GM21825 (cell line): Measurements from ENCODE around the gene OCA2.

Source experiments
- ATAC-seq: cut with Tn5 transposase; IDR thresholded peaks from one replicate; pipeline ENCODE4 v1.9.1; 2021; ENCODE audit warnings: mild to moderate bottlenecking, moderate library complexity; ENCODE audit not compliant: unreplicated experiment

The OCA2 gene

DNA sequence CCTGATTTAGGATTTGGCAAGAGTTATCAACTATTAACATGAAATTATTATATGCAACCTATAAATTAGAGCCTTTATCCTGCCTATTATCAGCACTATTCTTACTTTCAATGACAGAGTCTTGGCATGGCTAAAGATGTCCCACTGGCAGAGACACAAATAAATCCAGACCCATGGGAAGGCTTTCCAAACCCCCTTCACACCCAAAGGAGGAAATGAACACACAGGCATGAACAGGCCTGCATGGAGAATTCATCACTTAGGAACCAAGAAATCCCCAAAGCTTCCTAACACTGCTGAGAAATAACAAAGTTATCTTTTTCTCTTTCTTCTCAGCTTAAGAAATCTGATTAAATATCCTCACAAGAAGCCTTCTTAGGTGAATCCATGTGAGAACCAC, 213.9 kb downstream of the OCA2 start:
- no peak for ATAC-seq

DNA sequence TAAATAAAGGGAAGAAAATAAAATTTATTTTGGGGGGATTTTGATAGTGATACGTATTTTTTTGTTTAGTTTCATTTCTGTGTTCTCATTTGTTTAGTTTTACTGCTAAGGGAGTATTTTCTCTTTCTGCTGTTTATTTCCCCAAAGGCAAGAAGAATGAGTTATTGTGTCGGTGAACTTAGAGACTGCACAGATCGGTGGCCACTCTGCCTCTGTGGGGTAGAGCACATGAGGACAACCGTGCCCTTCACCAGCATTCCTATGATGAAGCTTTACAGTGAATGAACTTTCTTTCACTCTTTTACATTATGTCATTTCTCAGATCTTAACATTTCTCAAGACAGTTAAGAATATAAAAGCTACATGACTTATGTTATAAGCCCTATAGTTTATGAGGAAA, 214.4 kb downstream of the OCA2 start:
- ATAC-seq: no peak

DNA sequence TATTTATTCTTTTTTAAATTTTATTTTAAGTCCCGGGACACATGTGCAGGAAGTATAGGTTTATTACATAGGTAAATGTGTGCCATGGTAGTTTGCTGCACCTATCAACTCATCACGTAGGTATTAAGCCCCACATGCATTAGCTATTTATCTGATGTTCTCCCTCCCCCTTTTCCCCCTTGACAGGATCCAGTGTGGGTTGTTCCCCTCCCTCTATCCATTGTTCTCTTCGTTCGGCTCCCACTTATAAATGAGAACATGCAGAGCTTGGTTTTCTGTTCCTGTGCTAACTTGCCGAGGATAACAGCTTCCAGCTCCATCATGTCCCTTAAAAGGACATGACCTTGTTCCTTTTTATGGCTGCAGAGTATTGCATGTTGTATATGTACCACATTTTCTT, 220.3 kb downstream of the OCA2 start:
- ATAC-seq: no peak

DNA sequence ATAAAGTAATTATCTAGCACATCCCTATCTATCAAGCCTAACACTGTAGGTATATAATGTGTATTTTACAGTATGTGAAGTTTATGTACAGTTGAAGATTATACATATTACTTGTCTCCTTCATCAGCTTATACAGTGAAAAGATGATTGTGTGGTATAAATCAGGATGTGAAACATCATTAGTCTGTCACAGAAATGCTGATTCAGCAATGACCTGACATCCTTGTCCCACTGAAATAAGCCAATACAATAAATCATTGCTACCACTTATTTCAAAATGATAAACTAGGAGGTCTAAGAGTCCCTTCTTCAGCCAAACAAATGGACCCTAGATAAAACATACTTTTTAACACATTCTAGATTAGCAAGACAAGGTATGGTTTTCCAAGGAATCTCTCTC, 225.3 kb downstream of the OCA2 start:
- no peak for ATAC-seq

DNA sequence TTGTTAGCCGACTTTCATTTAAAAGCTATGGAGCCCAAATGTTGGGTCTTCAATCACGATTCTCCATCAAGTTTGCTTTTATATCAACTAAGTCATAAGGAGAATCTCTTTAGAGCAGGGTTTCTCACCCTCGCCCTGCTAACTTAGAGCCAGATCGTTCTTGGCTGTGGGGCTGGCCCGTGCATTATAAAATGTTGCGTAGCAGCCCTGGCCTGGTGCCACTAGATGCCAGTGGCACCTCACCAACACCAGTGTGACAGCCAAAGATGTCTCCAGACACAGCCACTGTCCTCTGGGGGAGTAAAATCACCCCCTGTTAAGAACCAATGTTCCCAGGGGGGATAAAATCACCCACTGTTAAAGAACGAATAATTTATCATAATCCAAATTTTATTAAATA, 226.1 kb downstream of the OCA2 start:
- ATAC-seq: no peak

DNA sequence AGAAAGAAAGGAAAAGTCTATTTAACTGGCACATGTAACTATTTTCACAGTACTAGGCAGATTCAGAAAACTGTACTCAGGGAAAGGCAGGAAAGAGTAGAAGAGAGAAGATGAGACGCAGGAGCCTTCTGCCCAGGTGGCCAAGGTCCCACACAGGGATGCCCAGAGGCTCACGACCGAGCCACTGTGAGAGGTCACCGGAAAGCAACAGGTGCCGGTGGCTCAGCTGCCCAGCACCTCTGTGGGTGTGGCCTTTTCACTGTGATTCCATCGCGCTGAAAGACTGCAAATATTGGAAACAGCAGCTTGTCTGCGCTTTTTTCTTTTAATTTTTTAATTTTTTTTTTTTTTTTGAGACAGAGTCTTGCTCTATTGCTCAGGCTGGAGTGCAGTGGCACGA, 226.8 kb downstream of the OCA2 start:
- no peak for ATAC-seq

DNA sequence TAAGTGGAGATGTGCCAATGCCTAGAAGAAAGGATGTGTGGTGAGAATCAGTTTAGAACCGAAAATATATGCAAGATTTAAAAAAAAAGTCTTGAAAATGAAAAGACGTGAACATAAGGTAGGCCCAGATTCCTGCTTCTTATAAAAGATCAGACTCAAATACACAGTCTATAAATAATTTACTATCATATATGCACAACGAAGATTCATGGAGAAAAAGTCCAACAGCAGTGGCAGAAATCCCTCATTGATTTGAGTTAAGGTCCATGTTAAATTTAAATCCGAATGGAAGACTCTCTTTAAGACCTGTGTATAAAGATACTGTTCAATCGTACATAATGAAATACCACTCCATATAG, 227.2 kb downstream of the OCA2 start:
- no peak for ATAC-seq

DNA sequence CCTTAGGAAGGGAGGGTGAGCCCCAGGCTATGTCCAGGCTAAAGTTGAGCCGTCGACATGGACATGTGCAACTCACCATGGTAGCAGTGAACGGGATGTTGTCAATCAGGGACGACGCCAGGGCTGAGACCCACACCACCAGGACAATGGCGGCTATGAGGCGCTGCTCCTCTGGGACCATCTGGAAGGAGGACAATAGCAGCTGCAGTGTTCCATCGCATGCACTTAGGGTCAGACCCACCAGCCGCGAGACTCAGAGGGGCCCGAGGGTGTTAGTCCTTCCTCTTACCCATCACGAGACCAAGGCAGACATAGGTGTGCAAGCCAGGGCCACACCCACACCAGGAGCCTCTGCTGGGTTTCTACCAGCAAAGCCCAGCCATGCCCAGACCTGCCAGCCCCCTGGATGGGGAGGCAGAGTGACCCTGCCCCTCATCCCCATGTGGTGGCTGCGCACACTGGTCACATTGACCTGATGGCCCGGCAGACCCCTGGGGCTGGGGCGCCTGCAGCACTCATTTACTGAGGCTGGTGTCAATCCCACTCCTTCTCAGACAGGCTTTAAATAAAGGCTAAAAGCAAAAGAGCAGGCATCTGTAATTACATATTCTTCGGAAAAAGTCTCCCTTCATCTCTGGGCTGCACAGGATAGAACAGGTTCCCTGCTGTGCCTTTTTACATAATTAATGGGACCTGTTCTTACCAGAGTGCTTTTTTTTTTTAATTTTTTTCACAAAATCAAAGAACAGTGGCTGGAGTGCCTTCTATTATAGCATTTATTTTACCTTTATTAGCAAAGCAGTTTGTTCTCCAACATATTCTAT, 227.8 kb downstream of the OCA2 start:
- no peak for ATAC-seq

DNA sequence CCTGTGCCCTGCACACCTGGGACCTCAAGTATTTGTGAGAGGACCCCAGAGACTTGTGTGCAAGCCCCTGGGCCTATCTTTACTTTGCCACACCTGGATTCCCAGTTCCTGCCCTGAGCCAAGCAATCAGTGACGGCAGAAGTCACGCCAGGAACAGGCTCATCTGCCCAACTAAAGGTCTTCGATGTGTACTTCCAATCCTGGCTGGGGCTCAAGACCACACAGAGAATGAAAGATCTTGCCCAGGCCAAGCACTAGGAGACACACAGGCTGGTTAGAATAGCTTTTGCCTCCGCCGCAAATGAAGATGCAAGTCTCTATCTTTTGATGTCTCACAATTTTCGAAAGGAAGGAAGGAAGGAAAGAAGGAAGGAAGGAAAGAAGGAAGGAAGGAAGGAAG, 228.8 kb downstream of the OCA2 start:
- no peak for ATAC-seq

DNA sequence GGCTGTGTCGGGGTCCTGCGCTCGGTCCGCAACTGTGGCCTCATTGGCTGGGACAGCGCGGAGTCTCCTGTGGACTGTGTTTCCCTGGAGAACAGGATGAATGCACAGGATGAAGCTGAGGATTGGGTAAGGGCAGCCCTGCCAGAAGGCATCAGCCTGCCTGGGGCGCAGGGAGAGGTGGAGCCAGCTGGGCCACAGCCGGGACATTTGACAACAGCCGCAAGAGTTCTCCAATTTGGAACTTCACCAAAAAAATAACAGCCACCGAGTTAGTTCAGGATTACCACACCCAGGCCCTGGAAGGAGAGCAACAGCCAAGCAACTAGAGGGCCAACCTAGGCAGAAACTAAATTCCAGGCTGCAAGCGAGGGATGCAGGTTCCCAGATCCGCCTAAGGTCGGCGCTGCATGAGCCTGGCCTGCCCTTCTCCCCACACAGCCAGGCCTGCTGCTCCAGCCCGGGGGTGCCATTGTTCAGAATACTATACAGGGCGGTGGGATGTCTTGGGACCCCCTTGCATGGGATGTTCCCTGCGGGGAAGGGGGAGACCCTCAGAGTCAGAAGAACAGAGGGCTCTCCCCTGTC, 229.3 kb downstream of the OCA2 start:
- no peak for ATAC-seq

DNA sequence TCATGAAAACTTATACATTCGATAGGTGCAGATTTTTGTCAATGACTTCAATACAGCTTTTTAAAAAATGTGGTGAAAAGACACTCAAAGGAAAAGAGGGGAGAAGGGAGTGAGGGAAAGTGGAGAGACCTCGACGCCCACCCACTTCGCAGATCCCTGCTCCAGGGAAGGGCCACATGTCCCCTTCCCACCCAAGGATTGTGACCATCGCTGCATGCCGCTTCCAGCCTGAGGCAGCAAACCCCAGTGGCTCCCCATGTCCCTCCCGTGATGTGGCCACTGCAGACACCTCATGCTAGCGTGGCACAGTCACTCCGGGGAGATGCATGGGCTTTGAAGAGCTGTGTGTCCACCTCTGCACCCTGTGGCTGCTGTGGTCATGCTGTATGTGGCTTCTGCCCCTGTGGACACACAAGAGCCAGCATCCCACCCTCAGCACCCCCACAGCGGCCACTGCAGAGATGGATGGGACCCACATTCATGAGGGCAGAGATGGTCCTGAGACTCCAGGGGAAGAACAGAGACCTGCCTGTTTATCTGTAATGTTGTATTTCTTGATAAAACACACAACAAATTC, 230.2 kb downstream of the OCA2 start:
- ATAC-seq: no peak

DNA sequence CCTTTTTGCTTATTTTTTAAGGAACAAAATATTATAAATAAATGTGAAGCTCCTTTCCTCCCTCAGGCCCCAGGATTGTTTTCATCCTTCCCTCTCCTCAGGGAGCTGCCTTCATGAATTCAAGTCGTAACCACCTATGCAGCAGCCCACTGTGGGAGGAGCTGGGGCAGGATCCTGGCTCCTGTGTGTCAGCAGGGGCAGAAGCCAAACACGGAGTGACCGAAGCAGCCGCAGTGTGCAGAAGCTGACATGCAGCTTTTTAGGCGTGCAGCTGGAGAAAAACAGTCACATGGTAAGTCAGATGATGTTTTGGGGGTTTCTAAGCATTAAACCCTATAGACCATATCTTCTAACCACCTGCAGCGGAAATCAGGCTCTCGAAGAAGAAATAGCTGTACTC, 231.3 kb downstream of the OCA2 start:
- ATAC-seq: no peak

DNA sequence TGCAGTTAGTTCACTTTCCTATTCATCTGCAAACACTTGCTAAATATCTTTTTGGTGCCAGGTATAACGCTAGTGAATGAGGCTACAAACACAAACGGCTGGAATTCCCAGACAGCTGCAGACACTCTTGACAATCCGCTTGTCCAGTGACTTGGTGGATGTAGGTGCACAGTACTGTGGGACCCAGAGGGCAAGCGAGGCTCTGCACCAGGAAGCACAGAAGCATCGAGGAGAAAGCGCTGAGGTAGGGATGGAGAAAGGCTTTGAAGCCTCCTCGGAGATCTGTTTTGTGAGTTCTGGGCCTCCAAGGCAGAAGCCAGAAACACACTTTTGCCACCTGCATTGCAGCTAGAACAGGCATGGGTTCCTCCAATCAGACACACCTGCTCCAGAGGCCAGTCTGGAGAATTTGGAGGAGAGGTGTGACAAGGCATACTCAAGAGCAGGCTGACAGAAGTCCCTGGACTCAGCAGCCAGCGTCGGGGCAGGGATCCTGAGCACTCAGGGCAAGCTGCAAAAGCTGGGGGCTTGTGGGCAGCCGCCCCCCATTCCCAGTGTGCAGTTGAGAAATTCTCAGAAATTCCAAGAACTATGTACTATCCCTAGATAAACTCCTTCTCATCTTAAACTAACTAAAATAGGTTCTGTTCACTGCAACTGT, 232.5 kb downstream of the OCA2 start:
- ATAC-seq: no peak

DNA sequence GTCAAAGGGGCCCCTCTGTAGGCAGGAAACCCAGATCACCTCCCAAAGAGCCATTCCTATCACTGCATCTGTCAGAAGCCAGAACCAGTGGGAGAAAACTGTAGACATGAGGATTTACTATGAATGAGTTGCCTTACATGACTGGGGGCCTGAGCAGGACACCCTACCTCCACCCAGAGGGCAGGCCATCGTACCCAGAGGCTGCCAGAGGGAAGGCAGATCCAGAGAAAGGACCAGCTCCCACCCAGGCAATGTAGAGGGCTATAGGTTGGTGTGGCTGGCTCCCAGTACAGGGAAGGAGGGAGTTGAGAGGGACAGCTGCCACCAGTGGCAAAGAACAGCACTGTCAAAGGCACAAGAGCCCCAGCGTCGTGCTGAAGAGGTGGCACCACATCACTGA, 233.2 kb downstream of the OCA2 start:
- no peak for ATAC-seq

DNA sequence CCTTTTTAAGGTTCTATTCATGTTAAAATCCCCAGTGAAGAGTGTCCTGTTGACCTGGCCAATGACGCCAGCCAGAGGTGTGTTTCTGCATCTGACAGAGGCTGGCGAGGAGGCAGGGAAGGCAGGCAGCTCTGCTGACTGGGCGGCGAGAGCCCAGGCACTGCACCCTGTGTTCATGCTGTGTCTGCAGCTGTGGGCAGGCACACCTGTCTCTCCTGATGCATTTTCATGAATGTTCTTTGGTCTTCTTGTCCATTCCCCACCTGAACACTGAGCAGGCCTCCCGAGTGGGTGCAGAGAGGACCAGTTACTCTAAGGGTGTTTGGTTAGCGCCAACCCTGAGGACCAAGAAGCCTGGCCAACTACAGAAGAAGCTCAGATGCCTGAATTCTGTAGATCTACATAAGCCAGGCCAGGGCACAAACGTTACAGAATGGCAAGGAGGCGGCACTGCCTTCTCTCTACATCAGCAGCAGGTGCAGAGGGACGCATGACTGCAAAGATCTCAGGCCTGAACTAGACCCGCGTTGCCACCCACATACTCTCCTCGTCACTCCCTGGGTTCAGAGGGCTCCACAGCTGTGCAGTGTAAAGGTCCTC, 233.7 kb downstream of the OCA2 start:
- no peak for ATAC-seq

DNA sequence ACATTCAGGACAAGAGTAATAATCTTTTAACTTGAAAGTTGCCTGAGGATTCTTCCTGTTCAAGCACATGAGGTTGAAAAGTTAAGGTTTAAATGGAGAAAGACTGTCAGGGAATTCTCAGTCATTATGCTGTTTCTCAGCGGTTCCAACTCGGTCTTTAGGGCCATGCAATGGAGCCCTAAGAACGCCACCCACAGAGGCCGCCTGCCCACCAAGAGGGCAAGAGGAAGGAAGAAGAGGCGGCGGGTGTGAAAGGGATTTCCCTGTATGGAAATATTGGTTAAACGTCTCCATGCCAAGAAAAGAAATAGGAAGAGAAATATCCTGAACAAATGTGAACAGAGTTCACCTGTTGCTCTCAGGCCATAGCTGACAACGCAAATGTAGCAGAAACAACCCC, 234.4 kb downstream of the OCA2 start:
- ATAC-seq: no peak

DNA sequence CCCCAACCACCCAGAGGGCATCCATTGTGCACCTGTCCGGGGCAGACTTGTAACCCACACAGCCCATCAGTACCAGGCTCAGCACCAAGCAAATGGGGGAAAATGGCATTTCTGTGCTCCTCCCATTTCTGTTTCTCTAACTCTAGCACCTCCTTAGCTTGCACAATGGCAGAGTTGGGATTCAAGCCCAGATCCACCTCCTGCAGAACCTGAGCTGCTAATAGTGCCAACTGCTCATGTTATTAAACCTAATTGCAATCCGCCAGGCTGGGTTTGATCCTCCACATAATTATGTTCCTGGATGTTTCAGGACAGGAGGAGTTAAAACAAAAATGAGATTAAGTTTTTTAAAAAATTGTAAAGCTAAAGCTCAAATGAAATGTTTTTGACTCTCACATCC, 235.0 kb downstream of the OCA2 start:
- no peak for ATAC-seq

DNA sequence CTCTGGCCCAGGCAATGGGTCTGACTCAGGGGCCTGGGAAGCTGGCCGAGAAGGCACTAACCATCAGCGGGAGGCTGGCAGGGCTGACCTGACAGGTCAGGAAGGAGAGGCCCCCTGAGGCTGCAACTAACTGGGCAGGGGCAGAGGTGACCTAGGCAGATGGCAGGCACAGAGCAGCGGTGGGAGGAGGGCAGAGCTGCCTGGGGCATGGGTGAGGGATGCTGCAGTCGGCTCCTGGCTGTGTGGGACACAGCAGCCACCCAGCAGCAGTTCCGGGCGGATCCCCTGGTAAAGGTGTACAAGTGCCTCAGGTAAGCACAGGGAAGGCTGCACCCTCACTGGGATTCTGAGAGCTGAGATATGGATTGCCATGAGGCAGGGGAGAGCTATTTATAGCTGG, 236.1 kb downstream of the OCA2 start:
- ATAC-seq: no peak

DNA sequence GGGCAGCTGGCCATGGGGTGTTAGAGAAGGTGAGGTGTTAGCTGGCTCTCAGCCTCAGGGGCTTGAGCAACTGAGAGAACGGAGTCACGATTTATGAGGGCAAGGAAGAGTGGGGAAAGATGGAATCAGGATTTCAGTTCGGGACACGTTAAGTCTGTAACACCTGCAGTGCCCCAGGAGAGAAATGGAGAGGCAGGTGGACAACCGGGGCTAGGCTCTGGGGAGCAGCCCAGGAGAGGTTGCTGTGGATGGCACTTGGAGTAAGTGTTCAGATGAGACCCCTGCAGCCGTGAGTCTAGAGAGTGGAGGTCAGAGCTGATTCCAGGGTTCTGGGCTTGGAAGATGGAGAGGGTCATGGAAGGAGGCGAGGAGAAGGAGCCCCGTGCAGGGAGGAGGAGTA, 237.9 kb downstream of the OCA2 start:
- ATAC-seq: no peak

DNA sequence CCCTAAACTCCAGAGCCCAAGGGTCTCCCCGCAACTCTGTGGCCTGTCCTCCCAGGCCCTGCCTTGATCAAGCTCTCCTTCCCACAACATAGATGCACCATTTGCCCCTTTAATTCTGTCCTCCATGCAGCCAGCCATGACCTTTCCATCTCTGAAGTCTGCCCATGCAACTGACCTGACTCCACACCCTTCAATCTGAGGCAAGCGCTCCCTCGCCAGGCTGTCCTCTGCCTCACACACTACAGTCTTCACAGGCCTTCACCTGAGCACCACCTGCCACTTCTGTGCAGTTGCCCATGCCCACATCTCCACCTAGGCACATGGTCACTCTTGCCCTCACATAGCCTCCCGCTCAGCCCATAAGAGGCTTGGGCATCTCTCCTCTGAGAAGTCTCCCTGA, 244.0 kb downstream of the OCA2 start:
- ATAC-seq: no peak

DNA sequence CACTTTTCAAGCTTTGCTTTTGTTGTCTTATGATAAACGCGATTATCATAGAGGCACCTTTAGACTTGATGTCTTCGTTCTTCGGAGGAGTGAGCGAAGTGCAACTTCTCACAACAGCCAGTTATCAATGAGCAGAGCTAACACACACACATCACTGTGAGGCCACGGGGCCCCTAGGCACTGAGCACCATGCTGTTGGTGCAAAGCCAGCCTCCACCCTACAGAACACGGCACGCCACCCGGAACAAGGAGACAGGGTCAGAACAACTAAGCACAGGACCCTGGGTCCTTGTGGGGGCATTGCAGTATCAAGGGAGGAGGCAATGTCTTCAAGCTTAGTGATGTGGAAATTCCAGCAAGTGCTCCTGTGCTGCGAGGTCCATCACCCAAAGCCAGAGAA, 244.5 kb downstream of the OCA2 start:
- no peak for ATAC-seq
